ENCODE measurements around the gene MIB1.

The MIB1 gene

GRCh38 chr18:21741562-21742314 lies 1.1 kb downstream of the MIB1 start (continued):
- TF ChIP-seq ZBTB10 (tag by site-specific recombination; IDR thresholded peaks at IDR 0.05), result peak; percentile 35; the same call in 1 of the 2 replicates
- TF ChIP-seq ZNF501 (tag by site-specific recombination; IDR thresholded peaks at IDR 0.05), result 0 out of 2 replicates have a peak, but pooled peaks have one; percentile 32
- peak; percentile 61; the same call in 1 of the 2 replicates for TF ChIP-seq ZBTB20 (tag by site-specific recombination; IDR thresholded peaks at IDR 0.05)
- 0 out of 2 replicates have a peak, but pooled peaks have one; percentile 29 for TF ChIP-seq ZNF362 (tag by site-specific recombination; IDR thresholded peaks at IDR 0.05)
- no peak for TF ChIP-seq ZNF529 (tag by site-specific recombination; IDR thresholded peaks at IDR 0.05; ENCODE audit: insufficient replicate concordance)
- TF ChIP-seq ZNF449 (tag by site-specific recombination; IDR thresholded peaks at IDR 0.05), result no peak
- TF ChIP-seq HIC1 (tag by site-specific recombination; IDR thresholded peaks at IDR 0.05), result peak; percentile 68; the same call in 1 of the 2 replicates
- TF ChIP-seq ZNF843 (tag by site-specific recombination; IDR thresholded peaks at IDR 0.05), result 0 out of 2 replicates have a peak, but pooled peaks have one; percentile 27
- no peak for TF ChIP-seq SCRT1 (tag by site-specific recombination; IDR thresholded peaks at IDR 0.05; ENCODE audit: borderline replicate concordance)
- no peak for TF ChIP-seq ZBTB21 (tag by site-specific recombination; IDR thresholded peaks at IDR 0.05)
- TF ChIP-seq FEZF1 (tag by site-specific recombination; IDR thresholded peaks at IDR 0.05), result no peak
- TF ChIP-seq BCL11B (tag by site-specific recombination; IDR thresholded peaks at IDR 0.05; ENCODE audit: low read depth), result peak; percentile 44; the same call in 1 of the 2 replicates
- peak; percentile 32; the same call in 1 of the 2 replicates for TF ChIP-seq ZBTB8A (tag by site-specific recombination; IDR thresholded peaks at IDR 0.05)
- peak; percentile 58 for TF ChIP-seq GLIS2 (tag by site-specific recombination; IDR thresholded peaks at IDR 0.05)
- TF ChIP-seq YY1 (tag by site-specific recombination; IDR thresholded peaks at IDR 0.05), result no peak
- TF ChIP-seq ZNF157 (tag by site-specific recombination; IDR thresholded peaks at IDR 0.05), result no peak
- TF ChIP-seq ZNF174 (tag by site-specific recombination; IDR thresholded peaks at IDR 0.05), result no peak

- Histone ChIP-seq H3K4me1 (ENCODE audit: control insufficient read depth, insufficient read depth, low read length) (peaks cover 8% of the 10 kb centered on the region), H3K9me3 (ENCODE audit: control insufficient read depth, insufficient read depth, low read depth, low read length) (no peaks in the 10 kb centered on the region), H3K27ac (ENCODE audit: extremely low read depth, low read depth, low read length) (no peak overlapping the region), H3K36me3 (ENCODE audit: control insufficient read depth in 2 of 2, insufficient read depth in 1 of 2, low read length in 2 of 2) (no peaks in the 10 kb centered on the region), H3K4me3 (ENCODE audit: low read depth, low read length) (peak overlapping the region; percentile 96)
- ChIA-PET CTCF (interaction anchor here (0.6 to 1.1 kb wide), 5 partner anchors 78 to 1364 kb away, joined by 3 read pairs; no protein-coding TSS in a partner anchor), POLR2A (interaction anchor here (1.9 to 4.5 kb wide), 2 partner anchors 38 to 142 kb away, joined by 7 to 38 read pairs; partner anchors contain the start of genes ABHD3 and ESCO1)
- TF ChIP-seq SCRT2 (tag by site-specific recombination; IDR thresholded peaks at IDR 0.05), result no peak
- TF ChIP-seq ZNF335 (tag by site-specific recombination; conservative IDR thresholded peaks at IDR 0.05), result peak; percentile 51
- 0 out of 2 replicates have a peak, but pooled peaks have one; percentile 30 for TF ChIP-seq GLIS1 (tag by site-specific recombination; IDR thresholded peaks at IDR 0.05)
- TF ChIP-seq PRDM10 (tag by site-specific recombination; IDR thresholded peaks at IDR 0.05), result 0 out of 2 replicates have a peak, but pooled peaks have one; percentile 22
- TF ChIP-seq ZNF37A (tag by site-specific recombination; IDR thresholded peaks at IDR 0.05), result no peak
Observed at GRCh38 chr18:21742315-21742687, 1.7 kb downstream of the MIB1 start.

Data from HEK293 (cell line).